ENCODE results near the gene RNF223.

- TF ChIP-seq CTCF (IDR thresholded peaks at IDR 0.05) (no peak), POLR2A (IDR thresholded peaks at IDR 0.05) (no peak)
Measured at GRCh38 chr1:1065265-1065939, 8.7 kb downstream of the RNF223 start.

Data from lower leg skin (tissue), 3 donors.